Glomerular visceral epithelial cell (primary cell): ENCODE results near the gene LRRC8D.
"Not testable (repeated sequence)": the region's sequence is repeated elsewhere in the genome, so short reads cannot be mapped to it uniquely, and the experiment has no call there.

Experiments used
- DNase-seq: peaks from one replicate; pipeline ENCODE4 v3.0.0-alpha.2; 2016; ENCODE audit errors: extremely low spot score

The LRRC8D gene

GRCh38 chr1:89820422-89821321 is at the start of gene LRRC8D:
Gene LRRC8D (plus strand): TSS chr1:89821032. CDS start chr1:89933069, 112,037 bp downstream.
- peak; percentile 78 for DNase-seq

GRCh38 chr1:89771991-89772560 is 48.8 kb upstream of the LRRC8D start:
- DNase-seq = no peak

- DNase-seq = not testable (repeated sequence)
Measured at GRCh38 chr1:89776104-89776503, 44.7 kb upstream of the LRRC8D start.

- DNase-seq = not testable (repeated sequence)
Measured at GRCh38 chr1:89777271-89777670, 43.6 kb upstream of the LRRC8D start.

- DNase-seq = no peak
Measured at GRCh38 chr1:89779151-89779940, 41.5 kb upstream of the LRRC8D start.

- DNase-seq = peak; percentile 67
Measured at GRCh38 chr1:89780721-89781120, 40.1 kb upstream of the LRRC8D start.

- peak; percentile 78 for DNase-seq
Measured at GRCh38 chr1:89781494-89782126, 39.2 kb upstream of the LRRC8D start.

GRCh38 chr1:89786628-89787214 is 34.1 kb upstream of the LRRC8D start:
- DNase-seq = no peak

GRCh38 chr1:89790592-89790991 is 30.2 kb upstream of the LRRC8D start:
- no peak for DNase-seq

- DNase-seq = no peak
Measured at GRCh38 chr1:89791064-89791726, 29.6 kb upstream of the LRRC8D start.

GRCh38 chr1:89794406-89794805 is 26.4 kb upstream of the LRRC8D start:
- DNase-seq = peak; percentile 58

GRCh38 chr1:89795571-89795970 is 25.3 kb upstream of the LRRC8D start:
- not testable (repeated sequence) for DNase-seq

GRCh38 chr1:89797876-89798275 is 23.0 kb upstream of the LRRC8D start:
- DNase-seq = not testable (repeated sequence)

GRCh38 chr1:89799495-89799894 is 21.3 kb upstream of the LRRC8D start:
- DNase-seq = peak; percentile 32

- DNase-seq = no peak
Measured at GRCh38 chr1:89800022-89800655, 20.7 kb upstream of the LRRC8D start.

- DNase-seq = no peak
Measured at GRCh38 chr1:89800718-89801117, 20.1 kb upstream of the LRRC8D start.

GRCh38 chr1:89802051-89802450 is 18.8 kb upstream of the LRRC8D start:
- no peak for DNase-seq

GRCh38 chr1:89802841-89803240 is 18.0 kb upstream of the LRRC8D start:
- no peak for DNase-seq

GRCh38 chr1:89804642-89805237 is 16.1 kb upstream of the LRRC8D start:
- DNase-seq = peak; percentile 82

- DNase-seq = peak; percentile 16
Measured at GRCh38 chr1:89806616-89807015, 14.2 kb upstream of the LRRC8D start.
